Stomach smooth muscle (tissue), 2 donors: ENCODE data around the gene POU3F1.
A peak's percentile ranks its signal among the peaks of the same experiment; 100 is the strongest.
"Not testable (repeated sequence)": the region's sequence is repeated elsewhere in the genome, so short reads cannot be mapped to it uniquely, and the experiment has no call there.

ENCODE experiments used
- H3K27ac ChIP-seq: one replicate; pipeline ENCODE4 v1.7.0; 2013; ENCODE audit warnings: mild to moderate bottlenecking, low read length, inconsistent platforms
- H3K27me3 ChIP-seq, 2 donors: one replicate each; pipeline ENCODE4 v1.7.0; 2013; ENCODE audit warnings: low read length in 2 of 2; ENCODE audit not compliant: insufficient read depth in 2 of 2, control insufficient read depth in 1 of 2
- H3K36me3 ChIP-seq, 2 donors: one replicate each; pipeline ENCODE4 v1.7.0; 2013; ENCODE audit warnings: low read length in 2 of 2; ENCODE audit not compliant: control insufficient read depth in 2 of 2, insufficient read depth in 2 of 2
- H3K4me1 ChIP-seq: one replicate; pipeline ENCODE4 v1.7.0; 2013; ENCODE audit warnings: low read length; ENCODE audit not compliant: control insufficient read depth, insufficient read depth
- H3K4me3 ChIP-seq, 2 donors: one replicate each; pipeline ENCODE4 v1.7.0; 2013; ENCODE audit warnings: low read length in 2 of 2
- H3K9ac ChIP-seq, 2 donors: one replicate each; pipeline ENCODE4 v1.7.0; 2013; ENCODE audit warnings: low read length in 2 of 2, mild to moderate bottlenecking in 1 of 2
- H3K9me3 ChIP-seq, 2 donors: one replicate each; pipeline ENCODE4 v1.7.0; 2013; ENCODE audit warnings: low read length in 2 of 2; ENCODE audit not compliant: control insufficient read depth in 2 of 2
- donor health status: healthy.
- donor health status: Pancreatic carcinoma.

POU3F1 gene

GRCh38 chr1:38034871-38035270, 11.7 kb downstream of the POU3F1 start:
- H3K27ac ChIP-seq, result no peak overlapping the region
- peaks cover 9% of the 10 kb centered on the region for H3K4me1 ChIP-seq

DNA sequence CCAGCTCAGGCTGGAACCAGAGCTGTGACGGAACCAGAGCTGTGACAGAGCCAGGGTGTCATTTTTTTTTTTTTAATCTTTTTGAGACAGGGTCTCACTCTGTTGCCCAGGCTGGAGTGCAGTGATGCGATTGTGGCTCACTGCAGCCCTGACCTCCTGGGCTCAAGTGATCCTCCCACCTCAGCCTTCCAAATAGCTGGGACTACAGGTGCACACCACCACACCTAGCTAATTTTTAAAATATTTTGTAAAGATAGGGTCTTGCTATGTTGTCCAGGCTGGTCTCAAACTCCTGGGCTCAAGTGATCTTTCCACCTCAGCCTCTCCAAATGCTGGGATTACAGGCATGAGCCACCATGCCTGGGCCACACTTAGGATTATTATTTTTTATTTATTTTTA, 13.6 kb downstream of the POU3F1 start:
- H3K9me3 ChIP-seq, H3K36me3 ChIP-seq, H3K9ac ChIP-seq, H3K27ac ChIP-seq, H3K27me3 ChIP-seq, H3K4me3 ChIP-seq: not testable (repeated sequence)
- H3K4me1 ChIP-seq, result peaks cover 22% of the 10 kb centered on the region

More at GRCh38 chr1:38034871-38035270, 11.7 kb downstream of the POU3F1 start:
- Histone ChIP-seq H3K27me3 (peaks cover 15 to 26% of the 10 kb centered on the region in 2 donors), H3K4me3 (no peak overlapping the region), H3K9ac (no peak overlapping the region), H3K36me3 (no peaks in the 10 kb centered on the region), H3K9me3 (no peaks in the 10 kb centered on the region)

- no peaks in the 10 kb centered on the region for H3K9me3 ChIP-seq
- H3K36me3 ChIP-seq, result no peaks in the 10 kb centered on the region
- H3K4me3 ChIP-seq, result no peak overlapping the region
- H3K27ac ChIP-seq, result no peak overlapping the region
- H3K4me1 ChIP-seq, result peaks cover 22% of the 10 kb centered on the region
- H3K27me3 ChIP-seq, result peaks cover 0 to 4% of the 10 kb centered on the region in 2 donors
- H3K9ac ChIP-seq, result no peak overlapping the region
Observed at GRCh38 chr1:38031513-38031866, 15.1 kb downstream of the POU3F1 start.

DNA sequence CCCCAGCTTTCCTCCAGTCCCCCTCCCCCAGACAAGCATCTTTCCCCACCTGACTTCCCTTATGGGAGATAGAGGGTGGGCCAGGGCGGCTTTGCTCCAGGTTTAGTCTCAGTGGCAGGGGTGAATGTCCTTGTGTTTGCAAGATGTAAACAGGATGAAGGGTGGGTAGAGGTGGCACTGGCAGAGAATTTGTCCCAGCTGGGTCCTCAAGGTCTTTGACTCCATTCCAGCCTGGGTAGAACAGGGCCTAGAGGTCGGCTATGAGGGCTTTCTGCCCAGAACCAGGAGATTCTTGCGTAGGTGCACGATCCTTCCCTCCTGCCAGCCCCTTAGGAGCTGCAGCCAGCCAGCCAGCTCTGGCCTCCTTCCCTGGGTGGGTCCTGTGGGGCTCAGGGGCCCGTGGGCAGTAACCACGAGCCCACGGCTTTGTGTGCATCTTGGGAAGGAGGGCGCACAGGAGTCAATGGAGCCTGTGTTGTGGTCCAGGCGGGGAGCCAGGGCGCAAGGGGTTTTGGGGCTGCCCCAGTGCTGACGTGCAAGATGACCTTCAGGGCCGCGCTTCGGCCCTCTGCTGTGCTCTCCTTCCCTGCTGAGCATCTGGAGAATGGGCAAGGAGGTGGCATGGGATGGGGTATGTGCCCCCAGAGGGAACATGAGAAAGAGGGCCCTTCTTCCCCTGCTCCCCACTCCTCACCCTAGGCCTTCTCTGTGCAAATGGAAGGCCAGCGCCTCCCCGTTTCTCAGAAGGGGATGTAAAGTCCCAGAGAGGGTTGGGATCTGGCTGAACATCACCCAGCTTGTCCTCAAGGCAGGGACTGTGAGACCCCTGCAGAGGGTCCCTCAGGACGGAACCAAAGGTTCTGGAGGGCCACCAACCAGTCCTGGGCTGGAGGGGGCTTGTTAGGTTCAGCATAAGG, 15.7 kb downstream of the POU3F1 start:
- Histone ChIP-seq H3K4me3 (no peak overlapping the region), H3K27ac (no peak overlapping the region), H3K4me1 (peaks cover 22% of the 10 kb centered on the region), H3K9ac (peak overlapping the region in 1 of 2 donors; percentile 14), H3K9me3 (no peaks in the 10 kb centered on the region), H3K27me3 (peaks cover 0 to 4% of the 10 kb centered on the region in 2 donors), H3K36me3 (peaks cover 2 to 4% of the 10 kb centered on the region in 2 donors)

DNA sequence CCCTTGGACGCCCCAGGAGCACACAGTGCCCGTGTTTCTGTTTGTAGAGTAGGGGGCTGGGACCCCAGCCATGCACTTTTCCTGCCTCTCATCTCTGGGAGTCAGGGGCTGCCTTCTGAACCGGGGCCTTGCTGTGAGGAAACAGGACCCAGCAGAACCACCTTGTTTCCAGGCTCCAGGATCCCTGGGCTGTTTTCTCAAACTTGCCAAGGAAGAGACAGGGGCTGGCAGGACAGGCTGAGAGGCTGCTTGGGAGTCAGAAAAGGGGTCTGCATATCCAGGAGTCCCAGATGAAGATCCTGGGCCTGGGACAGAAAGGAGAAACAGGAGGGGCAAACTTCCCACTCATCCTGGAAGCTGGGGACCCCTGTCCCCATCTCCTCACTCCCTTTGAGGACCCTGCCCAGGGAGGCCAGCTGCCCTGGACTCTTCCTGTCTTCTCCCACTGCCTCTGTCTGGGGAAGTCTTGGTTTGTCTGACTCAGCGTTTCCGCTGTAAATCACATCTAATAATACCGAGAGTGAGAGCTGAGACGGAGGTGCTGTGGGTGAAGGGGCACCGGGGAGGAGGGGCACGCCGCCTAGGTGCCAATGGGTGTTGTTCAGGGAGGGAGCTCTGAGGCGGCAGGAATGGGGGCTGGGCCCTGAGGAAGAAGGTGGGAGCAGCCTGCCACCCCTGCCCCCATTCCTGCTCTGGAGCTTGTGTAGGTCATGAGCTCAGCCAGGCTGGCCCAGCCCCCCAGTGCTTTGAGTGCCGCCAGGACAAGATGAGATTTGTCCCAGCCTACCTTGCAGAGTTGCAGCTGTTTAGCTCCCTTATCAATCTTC, 16.7 kb downstream of the POU3F1 start:
- Histone ChIP-seq H3K4me1 (peaks cover 22% of the 10 kb centered on the region), H3K27me3 (peaks cover 0 to 2% of the 10 kb centered on the region in 2 donors), H3K36me3 (peaks cover 12 to 13% of the 10 kb centered on the region in 2 donors), H3K9me3 (no peaks in the 10 kb centered on the region), H3K4me3 (peak overlapping the region in 1 of 2 donors; percentile 54), H3K27ac (no peak overlapping the region), H3K9ac (peak overlapping the region; percentile 14 to 36)

GRCh38 chr1:38029081-38029681, 17.4 kb downstream of the POU3F1 start:
- Histone ChIP-seq H3K9ac (peak overlapping the region in 1 of 2 donors; percentile 36), H3K27ac (no peak overlapping the region), H3K36me3 (peaks cover 14 to 18% of the 10 kb centered on the region in 2 donors), H3K9me3 (no peaks in the 10 kb centered on the region), H3K4me1 (peaks cover 22% of the 10 kb centered on the region), H3K4me3 (peak overlapping the region; percentile 16 to 54), H3K27me3 (no peaks in the 10 kb centered on the region)

GRCh38 chr1:38028671-38029070, 17.9 kb downstream of the POU3F1 start:
- no peak overlapping the region for H3K27ac ChIP-seq
- peaks cover 22% of the 10 kb centered on the region for H3K4me1 ChIP-seq
- H3K4me3 ChIP-seq, result peak overlapping the region in 1 of 2 donors; percentile 54
- H3K36me3 ChIP-seq, result peaks cover 17 to 23% of the 10 kb centered on the region in 2 donors
- no peaks in the 10 kb centered on the region for H3K27me3 ChIP-seq
- H3K9me3 ChIP-seq, result no peaks in the 10 kb centered on the region
- no peak overlapping the region for H3K9ac ChIP-seq

- H3K9me3 ChIP-seq, result no peaks in the 10 kb centered on the region
- H3K27ac ChIP-seq, result no peak overlapping the region
- peaks cover 22% of the 10 kb centered on the region for H3K4me1 ChIP-seq
- H3K36me3 ChIP-seq, result peaks cover 22 to 27% of the 10 kb centered on the region in 2 donors
- no peak overlapping the region for H3K9ac ChIP-seq
- no peaks in the 10 kb centered on the region for H3K27me3 ChIP-seq
- no peak overlapping the region for H3K4me3 ChIP-seq
Observed at GRCh38 chr1:38028105-38028591, 18.4 kb downstream of the POU3F1 start.

DNA sequence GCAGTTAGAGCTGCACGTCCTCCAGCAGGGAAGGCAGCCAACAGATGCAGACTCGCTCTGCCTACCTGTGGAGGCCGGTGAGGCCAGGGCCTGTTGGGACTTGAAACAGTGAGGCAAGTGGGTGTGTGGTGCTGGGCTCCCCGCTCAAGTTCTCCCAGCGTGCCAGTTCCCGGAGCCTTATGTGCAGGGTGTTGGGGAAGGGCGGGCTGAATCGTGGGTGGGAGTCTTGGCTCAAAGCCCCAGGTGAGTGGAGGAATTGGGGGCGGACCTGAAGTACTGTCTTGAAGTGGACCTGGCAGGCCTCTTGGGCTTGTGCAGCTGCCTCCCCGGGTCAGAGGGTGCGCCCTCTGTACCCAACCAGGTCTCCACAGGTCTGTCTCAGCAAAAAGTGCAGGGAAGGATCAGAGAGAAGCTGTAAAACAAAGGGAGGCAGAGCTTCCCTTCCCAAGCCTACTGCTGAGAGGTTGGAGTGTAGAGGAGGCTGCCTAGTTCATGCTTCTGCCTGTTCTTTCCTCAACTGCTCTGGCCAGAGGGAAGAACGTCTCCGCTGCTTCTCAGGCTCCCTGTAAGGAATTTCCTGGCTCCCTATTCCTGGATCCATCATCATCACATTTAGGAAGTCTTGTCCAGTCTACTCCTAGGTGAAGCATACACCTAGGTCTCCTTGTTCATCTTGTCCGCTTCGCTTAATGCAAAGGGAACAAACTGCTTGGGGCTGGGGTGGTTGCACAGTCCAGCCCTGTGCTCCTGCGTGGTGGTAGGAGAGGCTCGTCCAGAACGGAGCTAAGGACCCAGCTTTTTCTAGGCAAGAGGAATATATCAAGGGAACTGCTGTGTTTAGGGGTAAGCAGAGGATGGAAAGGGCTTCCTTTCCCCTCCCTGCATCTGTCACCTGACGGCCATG, 19.1 kb downstream of the POU3F1 start:
- no peak overlapping the region for H3K9ac ChIP-seq
- no peak overlapping the region for H3K27ac ChIP-seq
- H3K4me3 ChIP-seq, result no peak overlapping the region
- peaks cover 26 to 34% of the 10 kb centered on the region in 2 donors for H3K36me3 ChIP-seq
- no peaks in the 10 kb centered on the region for H3K27me3 ChIP-seq
- H3K9me3 ChIP-seq, result no peaks in the 10 kb centered on the region
- peaks cover 22% of the 10 kb centered on the region for H3K4me1 ChIP-seq
